A673 (cell line): Measurements from ENCODE around the gene SNED1.

ENCODE experiments used
- EZH2 ChIP-seq: fragments of 200-600 bp; sonication (generic); IDR thresholded peaks from 2 replicates; pipeline ENCODE4 v1.6.1; 2017; ENCODE audit warnings: borderline replicate concordance, low read depth, mild to moderate bottlenecking, mixed read lengths, antibody characterized with exemption, low read length; ENCODE audit not compliant: poor library complexity, severe bottlenecking
- TF ChIP-seq, protein P1 (sequence below): fragments of 300-800, 200-600 bp; sonication (generic); conservative IDR thresholded peaks from 2 replicates; pipeline ENCODE4 v1.5.1; 2017; ENCODE audit warnings: low read depth, mild to moderate bottlenecking, antibody characterized with exemption, low read length, moderate library complexity, mixed read lengths

DNA sequence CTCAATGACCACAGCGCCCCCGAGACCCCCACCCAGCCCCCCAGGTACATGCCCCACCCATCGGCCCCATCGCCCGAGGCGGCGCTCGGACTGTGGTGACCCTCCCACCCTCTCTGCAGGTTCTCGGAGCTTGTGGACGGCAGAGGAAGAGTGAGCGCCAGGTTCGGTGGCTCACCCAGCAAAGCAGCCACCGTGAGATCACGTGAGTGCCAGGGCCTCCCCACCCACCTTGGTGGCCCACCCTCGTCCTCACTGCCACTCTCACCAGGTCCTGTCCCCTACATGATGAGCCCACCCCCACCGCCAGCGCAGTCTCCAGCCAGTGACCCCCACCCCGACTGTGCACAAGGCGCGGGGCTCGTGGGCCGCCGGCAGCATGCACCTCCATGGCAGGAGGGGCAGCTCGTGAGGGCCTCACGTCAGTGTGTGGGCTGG is 73.3 kb downstream of the SNED1 start:
- TF ChIP-seq, protein P1, sequence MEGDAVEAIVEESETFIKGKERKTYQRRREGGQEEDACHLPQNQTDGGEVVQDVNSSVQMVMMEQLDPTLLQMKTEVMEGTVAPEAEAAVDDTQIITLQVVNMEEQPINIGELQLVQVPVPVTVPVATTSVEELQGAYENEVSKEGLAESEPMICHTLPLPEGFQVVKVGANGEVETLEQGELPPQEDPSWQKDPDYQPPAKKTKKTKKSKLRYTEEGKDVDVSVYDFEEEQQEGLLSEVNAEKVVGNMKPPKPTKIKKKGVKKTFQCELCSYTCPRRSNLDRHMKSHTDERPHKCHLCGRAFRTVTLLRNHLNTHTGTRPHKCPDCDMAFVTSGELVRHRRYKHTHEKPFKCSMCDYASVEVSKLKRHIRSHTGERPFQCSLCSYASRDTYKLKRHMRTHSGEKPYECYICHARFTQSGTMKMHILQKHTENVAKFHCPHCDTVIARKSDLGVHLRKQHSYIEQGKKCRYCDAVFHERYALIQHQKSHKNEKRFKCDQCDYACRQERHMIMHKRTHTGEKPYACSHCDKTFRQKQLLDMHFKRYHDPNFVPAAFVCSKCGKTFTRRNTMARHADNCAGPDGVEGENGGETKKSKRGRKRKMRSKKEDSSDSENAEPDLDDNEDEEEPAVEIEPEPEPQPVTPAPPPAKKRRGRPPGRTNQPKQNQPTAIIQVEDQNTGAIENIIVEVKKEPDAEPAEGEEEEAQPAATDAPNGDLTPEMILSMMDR: no peak
- TF ChIP-seq EZH2: no peak
